Fibroblast of upper back skin (primary cell): ENCODE data around the gene DYRK1A.
"Not testable (repeated sequence)": the region's sequence is repeated elsewhere in the genome, so short reads cannot be mapped to it uniquely, and the experiment has no call there.

ENCODE experiments used
- DNase-seq: peaks from one replicate; pipeline ENCODE4 v3.0.0-alpha.2; 2013

The DYRK1A gene

DNA sequence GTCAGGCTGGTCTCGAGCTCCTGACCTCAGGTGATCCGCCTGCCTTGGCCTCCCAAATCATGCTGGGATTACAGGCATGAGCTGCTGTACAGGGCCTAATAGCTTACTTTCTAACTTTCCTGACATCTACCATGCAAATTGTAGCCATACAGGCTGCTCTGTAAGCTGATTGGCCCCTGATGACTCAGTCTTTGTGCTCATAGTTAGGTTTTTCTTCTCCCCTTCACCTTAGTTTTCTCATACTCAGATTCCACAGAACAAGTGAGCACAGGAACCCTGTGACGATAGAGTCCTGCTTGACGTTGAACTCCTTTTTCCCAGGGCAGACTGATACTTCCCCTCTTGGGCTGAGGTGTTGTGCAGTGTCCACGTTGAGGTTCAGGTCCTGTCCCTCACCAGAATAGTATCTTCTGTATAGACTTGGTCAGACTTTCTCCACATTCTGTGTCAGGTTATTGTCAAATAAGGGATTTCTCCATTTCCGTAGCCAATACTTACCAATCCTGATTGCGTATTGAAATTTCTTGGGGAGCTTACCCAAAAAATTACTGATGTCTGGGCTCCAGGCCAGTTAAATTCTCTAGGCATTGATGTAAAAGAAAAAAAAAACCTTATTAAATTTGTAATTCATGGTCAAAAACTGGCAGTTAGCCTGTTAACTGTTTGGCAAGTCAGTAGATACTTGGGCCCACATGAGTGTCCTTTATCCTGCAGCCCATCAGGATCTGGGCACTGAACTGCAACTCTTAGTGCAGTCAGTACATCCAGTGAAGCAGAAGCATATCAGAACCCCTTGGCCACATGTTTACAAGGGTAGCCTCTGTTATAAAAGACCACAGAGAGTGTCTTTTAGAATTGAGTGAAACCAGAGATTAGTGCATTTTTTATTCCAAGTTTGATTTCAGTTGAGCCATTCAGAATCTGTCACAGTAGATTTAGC, 118.2 kb downstream of the DYRK1A start:
- DNase-seq, result peak; percentile 16

- DNase-seq, result no peak
Observed at GRCh38 chr21:37489553-37489952, 123.0 kb downstream of the DYRK1A start.

- DNase-seq, result no peak
Observed at GRCh38 chr21:37490084-37490483, 123.5 kb downstream of the DYRK1A start.

- DNase-seq, result peak; percentile 8
Observed at GRCh38 chr21:37496972-37497371, 130.4 kb downstream of the DYRK1A start.

DNA sequence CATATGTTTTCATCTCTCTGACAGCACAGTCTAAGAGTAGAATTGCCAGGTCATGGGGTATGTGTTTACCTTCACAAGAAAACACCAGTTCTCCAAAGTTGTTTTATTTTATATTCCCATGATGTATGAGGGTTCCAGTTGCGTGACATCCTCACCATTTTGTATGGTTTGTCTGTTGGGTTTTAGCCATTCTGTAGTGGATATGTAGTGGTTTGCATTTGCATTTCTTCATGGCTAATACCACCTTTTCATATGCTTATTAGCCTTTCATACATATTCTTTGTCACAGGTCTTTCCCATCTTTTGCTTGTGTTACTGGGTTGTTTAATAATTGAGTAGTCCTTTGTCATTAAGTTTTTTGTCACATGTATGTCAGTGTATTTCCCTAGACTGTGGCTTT, 132.1 kb downstream of the DYRK1A start:
- no peak for DNase-seq

DNA sequence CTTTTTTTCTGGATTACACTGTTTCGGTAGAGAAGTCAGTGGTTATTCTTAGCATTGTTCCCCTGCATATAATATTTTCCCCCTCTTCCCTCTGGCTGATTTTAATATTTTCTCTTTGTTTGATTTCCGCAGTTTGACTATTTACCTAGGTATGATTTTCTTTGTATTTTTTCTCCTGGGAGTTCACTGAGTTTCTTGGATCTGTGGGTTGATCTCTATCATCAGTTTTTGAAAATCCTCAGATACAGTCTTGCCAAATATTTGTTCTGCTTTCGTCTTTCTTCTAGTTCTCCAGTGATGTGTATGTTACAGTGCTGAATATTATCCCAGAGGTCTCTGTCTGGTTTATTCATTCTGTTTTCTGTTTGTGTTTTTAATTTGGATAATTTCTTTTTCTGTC, 136.4 kb downstream of the DYRK1A start:
- DNase-seq, result no peak

DNA sequence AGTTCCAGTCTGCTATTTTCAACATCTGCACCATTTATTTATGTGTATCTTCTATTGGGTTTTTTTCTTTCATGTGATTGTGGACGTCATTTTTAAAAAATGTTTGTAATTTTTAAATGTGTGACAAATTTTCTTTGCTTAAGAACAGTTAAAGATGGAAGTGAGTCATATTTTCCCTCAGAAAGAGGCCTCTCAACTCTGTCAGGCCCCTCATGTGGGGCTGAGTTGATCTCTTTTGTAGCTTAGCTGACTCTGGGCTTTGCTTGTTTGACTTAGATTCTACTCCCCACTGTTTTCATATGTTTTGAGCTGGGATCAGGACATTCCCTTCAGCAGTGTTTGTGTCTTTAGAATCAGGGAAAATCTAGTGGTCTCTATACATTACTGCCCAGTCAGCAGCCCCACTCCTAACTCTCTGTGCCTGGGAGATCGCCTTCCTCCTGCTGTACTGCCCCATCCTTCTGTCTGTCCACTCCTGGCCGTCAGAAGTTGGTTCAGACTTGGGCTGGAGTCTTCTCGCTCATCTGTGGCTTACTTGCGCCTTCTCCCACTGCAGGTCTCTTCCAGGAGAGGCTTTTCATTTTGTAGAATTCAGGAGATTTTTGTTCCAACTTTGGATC, 137.4 kb downstream of the DYRK1A start:
- peak; percentile 67 for DNase-seq

DNA sequence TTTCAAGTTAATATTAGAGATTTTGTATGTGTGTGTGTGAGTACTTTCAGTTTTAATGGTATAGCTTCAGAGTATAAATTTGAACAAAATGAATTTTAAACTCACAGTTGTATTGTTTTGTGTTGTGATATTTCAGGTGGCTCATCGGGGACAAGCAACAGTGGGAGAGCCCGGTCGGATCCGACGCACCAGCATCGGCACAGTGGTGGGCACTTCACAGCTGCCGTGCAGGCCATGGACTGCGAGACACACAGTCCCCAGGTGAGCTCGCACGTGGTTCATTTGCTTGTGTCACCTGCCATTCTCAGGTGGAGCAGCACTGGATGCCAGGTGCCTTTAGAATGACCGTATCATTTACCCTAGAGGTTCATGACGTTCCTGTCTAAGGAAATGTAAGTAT, 139.4 kb downstream of the DYRK1A start:
- no peak for DNase-seq

DNA sequence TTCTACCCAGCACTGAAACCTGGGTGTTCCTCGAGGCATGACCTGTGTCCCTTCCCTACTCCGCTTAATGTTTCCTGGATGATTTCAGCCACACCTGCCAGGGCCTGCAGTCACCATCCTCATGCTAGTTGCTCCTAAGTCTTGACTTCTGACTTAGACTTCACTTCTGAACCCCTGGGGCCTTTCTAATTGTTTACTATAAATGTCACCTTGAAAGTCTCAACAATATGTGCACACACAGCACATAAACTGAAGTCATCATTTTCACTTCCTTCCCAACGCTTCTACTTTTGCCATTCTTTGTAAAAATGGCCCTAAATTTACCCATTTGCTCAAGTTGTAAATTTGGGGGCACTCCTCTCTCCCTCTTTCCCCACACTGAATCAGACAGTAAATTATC, 141.1 kb downstream of the DYRK1A start:
- DNase-seq, result no peak

GRCh38 chr21:37508341-37508740, 141.8 kb downstream of the DYRK1A start:
- no peak for DNase-seq

DNA sequence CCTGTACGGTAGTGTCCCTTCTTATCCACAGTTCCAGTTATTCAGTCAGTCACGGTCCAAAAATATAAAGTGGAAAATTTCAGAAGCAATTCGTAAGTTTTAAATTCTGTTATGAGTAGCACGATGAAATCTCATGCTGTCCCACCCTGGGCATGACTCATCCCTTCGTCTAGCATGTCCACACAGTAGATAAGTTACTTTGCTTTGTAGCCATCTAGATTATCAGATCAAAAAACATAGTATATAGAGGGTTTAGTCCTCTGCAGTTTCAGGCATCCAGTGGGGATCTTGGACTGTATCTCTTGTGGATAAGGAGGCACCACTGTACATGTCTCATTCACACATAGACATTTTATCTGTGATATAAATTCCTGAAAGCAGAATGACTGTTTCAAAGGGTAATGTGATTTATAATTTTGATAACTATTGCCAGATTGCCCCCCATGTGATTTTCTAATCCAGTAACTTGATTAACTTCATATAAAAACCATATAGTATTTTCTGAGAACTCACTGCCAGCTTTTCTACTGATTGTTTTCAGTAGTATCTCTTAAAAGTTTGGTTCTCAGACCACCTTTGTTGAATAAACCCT, 143.3 kb downstream of the DYRK1A start:
- peak; percentile 42 for DNase-seq

- DNase-seq, result no peak
Observed at GRCh38 chr21:37511848-37512247, 145.3 kb downstream of the DYRK1A start.

- DNase-seq, result no peak
Observed at GRCh38 chr21:37513383-37513782, 146.8 kb downstream of the DYRK1A start.

GRCh38 chr21:37514038-37514667, 147.6 kb downstream of the DYRK1A start:
- DNase-seq, result no peak

- DNase-seq, result no peak
Observed at GRCh38 chr21:37516998-37517397, 150.4 kb downstream of the DYRK1A start.

DNA sequence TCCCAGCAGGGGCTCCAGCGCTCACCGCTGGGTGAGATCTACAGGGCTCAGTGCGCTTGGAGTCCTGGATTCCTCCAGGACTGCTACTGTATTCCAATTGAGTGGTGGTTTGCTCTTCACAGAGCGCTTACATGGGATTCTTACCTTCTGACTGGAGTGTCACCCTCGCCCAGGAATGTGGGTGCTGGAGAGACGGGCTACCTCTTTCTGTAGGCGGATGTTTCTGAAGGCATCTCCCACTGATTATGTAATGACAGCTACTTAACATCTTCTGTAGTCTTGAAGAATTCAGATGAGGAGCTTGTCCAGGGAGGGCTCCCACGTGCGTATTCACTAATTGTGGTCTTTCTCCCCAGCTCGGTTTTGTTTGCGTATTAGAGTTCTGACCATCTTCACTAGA, 154.2 kb downstream of the DYRK1A start:
- no peak for DNase-seq

DNA sequence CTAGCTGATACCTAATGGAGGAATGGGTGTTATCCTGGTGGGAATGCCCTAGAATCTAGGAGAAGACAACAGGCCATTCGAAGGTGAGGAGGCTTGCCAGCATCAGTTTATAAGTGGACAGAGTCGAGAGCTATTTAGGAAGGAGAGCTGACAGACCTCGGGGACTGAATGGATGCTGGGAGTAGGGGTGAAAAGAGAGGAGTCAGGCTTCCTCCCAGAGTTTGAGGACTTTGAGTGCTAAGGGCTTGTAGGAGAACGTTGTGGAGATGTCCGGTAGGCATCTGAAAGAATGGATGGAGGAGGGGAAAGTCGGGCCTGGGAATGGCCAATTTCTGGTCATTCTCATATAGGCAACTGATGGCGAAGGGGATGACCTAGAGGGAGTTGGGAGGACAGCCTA, 155.1 kb downstream of the DYRK1A start:
- DNase-seq, result no peak

DNA sequence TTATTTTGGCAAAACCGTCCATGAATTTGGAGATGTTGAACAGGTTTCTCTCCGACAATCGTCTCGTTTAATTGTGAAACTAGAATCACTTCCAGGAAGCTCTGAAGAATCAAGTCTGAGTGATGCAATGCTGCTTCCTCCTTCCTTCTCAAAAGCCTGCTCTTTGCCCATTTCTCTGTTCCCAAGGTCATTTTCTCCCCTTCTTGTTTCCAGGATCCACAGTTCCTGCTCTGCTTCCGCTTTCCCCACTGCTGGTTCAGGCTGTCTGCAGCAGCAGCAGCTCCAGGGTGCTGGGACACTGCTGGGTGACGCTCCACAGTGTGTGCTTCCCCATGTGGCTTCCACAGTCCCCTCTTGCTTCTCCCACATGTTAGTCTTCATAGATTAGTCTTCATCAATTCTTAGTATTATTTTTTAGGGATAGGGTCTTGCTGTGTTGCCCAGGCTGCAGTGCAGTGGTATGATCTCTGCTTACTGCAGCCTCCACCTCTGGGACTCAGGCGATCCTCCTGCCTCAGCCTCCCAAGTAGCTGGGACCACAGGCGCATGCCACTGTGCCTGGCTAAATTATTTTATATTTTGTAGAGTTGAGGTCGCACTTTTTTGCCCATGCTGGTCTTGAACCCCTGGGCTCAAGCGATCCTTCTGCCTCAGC, 156.2 kb downstream of the DYRK1A start:
- DNase-seq, result no peak

- not testable (repeated sequence) for DNase-seq
Observed at GRCh38 chr21:37524944-37525343, 158.4 kb downstream of the DYRK1A start.

DNA sequence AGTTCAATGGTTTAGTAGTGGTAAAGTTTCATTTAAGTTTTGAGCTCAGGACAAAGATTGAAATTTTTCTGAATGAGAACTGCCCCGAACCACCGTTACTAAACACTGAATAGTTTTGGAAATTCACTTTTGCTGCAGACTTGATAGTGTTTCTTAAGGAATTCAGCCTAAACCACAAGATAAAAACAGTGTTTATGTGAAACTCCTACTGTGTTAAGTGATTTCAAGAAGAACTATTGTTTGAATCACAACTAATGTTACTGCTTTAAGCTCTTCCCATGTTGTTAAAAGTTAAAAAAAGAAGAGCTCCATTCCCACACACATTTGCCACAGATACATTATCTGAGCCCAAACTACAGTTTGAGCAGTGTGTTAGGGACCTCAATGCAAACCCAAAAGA, 159.2 kb downstream of the DYRK1A start:
- DNase-seq, result no peak

DNA sequence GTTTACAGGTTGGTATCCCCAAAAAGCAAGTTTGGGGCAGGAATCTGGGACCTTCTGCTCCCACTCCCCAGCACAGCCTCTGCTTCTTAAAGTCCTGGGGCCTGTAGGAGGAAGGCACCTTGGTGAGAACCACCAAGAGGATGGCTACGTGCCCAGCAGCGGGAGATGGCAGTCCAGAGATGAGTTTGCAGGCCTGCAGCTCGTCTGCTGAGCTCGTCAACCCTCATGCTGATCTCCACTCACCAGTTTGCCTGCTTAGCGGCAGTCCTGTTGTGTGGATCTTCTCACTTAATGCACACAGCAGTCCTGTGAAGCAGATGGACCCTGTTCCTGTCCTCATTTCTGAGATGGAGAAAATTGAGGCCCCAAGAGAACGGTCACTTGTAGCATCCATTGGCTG, 160.5 kb downstream of the DYRK1A start:
- no peak for DNase-seq

GRCh38 chr21:37527716-37528115, 161.1 kb downstream of the DYRK1A start:
- no peak for DNase-seq
